Stimulated activated CD4-positive, alpha-beta T cell treated with anti-CD3 and anti-CD28 coated beads, Interleukin-15, amount 100 ng/mL, for 1 hour (primary cell): ENCODE results near the gene CASP9.
"Not testable (repeated sequence)": the region's sequence is repeated elsewhere in the genome, so short reads cannot be mapped to it uniquely, and the experiment has no call there.

Experiments
- DNase-seq, 2 donors: peaks; one replicate each; pipeline ENCODE4 v3.0.0-alpha.2; 2020; ENCODE audit warnings: low read depth in 1 of 2, low spot score in 1 of 2

Gene CASP9

DNA sequence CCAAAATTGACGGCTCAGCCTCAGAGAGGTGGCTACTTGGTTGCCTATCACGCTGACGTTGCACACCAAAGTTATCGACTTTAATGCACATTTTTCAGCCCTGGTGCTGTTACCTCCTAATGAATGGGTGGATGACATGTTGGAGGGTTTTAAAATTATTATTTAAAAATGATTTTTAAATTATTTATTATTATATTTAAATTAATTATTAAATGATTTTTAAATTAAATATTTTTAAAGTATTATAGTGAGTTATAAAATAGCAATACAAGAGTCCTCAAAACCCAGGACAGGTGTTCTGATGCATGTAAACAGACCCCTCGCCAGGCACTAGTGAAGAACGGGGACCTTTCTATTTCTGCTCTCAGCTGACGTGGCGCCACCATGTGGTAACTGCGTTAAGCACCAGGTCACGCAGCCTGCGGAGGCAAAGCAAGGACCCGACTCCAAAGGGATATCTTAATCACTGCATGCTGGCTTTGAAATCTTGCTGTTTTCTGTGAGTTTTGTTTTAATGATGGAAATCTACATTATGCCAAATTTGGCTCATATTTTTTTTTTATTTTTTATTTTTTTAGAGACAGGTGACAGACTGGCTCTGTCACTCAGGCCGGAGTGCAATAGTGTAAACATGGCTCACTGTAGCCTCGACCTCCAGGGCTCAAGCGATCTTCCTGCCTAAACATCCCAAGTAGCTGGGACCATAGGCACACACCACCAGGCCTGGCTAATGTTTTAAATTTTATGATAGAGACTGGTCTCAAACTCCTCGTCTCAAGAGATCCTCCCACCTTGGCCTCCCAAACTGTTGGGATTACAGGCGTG, 22.6 kb downstream of the CASP9 start:
- peak in 1 of 2 donors; percentile 23 for DNase-seq

DNA sequence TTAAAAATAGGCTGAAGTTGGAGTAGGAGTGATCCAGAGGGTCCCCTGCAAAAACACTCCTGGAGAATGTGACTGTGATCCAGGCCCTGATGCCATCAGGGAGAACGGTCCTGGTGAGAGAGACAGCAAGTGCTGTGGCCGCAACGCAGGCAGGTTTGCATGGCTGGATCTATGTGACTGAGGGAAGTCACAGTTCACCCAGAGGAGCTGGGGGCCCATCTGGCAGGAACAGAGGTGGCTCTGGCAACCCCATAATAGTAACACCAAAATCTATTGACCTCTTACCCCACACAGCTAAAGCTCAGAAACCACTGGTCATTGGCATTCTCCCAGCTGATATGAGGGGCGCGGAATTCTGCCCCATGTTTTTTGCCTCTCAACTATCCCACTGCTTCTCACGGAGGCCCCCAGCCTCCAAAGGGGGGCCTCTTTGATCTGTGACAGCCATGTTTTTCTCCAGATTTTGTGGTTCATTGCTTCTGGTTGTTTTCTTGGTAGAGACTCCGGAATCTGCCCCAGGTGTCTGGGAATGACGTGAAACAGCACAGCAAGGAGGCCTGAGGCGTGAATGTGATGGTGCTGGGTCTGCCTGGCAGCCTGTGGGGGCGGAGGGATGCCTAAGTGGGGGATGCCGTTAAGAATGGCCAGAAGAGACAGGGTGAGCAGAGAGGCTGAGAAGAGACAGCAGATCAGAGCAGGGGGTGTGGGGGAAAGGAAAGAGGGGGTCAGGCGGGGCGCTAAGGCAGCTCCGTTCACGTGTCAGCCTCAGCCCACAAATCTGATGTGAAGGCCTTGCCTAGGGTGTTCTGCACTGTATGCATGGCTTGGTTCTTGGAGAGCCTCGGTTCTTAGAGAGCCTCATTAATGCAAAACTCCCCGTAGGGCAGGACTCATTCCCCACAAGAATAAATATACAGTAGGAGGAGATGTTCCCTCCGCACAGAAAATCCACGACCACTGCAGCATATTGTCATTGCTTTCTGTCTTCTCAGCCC, 23.5 kb downstream of the CASP9 start:
- no peak for DNase-seq

DNA sequence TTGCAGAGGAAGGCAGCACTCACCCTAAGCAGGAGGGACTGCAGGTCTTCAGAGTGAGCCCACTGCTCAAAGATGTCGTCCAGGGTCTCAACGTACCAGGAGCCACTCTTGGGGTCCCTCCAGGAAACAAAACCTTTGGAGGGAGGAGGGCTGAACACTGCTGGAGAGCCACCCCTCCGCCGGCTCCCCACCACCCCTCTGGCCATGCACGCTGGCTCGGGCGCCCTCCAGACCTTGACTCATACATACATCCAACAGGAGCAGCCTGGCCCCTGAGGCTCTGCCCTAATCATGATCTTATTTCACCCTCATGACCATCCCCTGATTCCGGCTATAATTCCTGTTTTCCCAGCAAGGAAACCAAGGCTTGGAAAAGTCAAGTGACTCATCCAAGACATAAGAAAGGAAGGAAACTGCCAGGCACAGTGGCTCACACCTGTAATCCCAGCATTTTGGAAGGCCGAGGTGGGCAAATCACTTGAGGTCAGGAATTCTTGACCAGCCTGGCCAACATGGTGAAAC, 30.1 kb downstream of the CASP9 start:
- no peak for DNase-seq

GRCh38 chr1:15492596-15492995, 31.4 kb downstream of the CASP9 start:
- no peak for DNase-seq

DNA sequence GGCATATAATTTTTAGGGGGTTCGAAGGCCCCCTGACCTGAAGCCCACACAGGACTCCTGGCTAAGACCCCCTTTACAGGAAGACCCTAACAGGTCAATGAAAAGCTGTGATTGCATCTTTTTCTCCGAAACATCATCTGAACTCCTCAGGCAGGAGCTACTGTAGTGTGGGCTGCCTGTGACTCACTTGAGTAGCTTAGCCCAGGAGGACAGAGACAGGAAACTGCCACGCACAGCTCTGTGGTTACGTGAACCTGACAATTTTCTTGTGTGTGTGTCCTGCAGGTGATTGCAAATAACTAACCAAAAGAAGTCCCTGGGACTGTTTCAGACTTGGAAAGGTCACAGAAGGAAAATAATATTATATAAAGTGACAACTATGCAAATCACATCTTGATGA, 33.0 kb downstream of the CASP9 start:
- not testable (repeated sequence) for DNase-seq

DNA sequence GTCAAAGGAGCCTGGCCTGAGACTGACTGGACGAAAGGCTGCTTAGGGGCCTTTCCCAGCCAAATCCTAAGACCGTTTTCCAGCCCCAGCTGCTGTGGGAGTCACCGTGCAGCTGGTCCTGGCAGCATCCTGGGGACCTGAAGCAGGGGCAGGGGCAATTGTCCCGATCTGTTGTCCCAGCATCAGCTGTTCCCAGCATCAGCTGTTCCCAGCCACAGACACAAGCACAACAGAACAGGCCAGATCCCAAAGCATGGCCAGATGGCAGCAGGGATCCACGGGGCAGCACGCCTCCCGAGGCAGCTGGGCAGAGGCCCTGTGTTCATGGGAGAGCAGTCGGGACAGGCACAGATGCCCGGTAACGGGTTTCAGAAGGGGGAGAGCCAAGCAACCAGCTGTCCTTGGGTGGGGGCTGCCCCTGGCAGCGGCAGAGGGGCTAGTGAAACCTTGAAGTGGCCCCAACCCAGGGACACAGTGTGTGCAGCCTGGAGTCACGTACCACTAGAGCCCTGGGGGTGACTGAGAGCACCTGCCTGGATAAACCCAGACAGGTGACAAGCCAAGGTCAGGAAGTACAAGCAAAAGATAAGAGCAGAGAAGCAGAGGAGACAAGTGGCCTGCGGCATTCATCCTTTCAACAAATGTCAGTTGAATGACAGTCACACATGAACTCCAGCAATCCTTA, 34.8 kb downstream of the CASP9 start:
- DNase-seq = no peak

- no peak for DNase-seq
These were observed 35.6 kb downstream of the CASP9 start for GRCh38 chr1:15488371-15488770.

GRCh38 chr1:15486844-15487610, 37.0 kb downstream of the CASP9 start:
- not testable (repeated sequence) for DNase-seq

- DNase-seq = no peak
These were observed 38.4 kb downstream of the CASP9 start for GRCh38 chr1:15485636-15486035.

DNA sequence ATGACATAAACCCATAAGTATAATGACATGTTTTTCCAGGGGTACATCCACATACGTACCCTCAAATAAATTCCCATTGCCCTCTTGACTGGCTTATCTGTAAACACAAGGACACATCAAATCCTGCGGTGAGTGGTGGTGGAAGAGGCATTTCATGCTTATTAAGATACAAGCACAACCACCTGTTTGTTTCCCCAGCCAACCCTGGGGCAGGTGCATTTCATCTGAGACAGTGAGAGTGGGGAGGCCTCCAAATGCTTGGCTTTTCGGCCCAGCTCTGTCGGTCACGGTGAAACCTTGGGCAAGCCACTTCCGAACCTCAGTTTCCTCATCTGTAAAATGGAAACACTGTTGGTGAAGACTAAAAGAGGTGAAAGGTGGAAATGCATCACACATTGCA, 39.6 kb downstream of the CASP9 start:
- DNase-seq = not testable (repeated sequence)

GRCh38 chr1:15483971-15484370, 40.0 kb downstream of the CASP9 start:
- no peak for DNase-seq

DNA sequence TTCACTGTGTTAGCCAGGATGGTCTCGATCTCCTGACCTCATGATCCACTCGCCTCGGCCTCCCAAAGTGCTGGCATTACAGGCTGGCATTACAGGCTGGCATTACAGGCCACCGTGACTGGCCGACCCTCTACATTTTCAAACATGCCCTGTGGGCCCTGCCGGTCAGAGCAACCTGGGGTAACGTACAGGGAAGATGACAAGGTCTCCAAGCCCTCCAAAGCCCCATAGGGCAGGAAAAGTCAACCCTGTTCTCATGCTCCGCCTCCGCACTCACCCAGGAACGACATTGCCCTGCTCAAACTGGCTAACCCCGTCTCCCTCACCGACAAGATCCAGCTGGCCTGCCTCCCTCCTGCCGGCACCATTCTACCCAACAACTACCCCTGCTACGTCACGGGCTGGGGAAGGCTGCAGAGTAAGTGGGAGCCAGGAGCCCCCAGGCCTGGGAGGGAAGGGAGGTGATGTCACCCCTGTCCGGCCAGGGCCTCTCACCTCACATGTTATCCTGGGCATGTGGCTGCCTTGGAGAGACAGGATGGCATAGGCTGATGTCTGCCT, 41.0 kb downstream of the CASP9 start:
- not testable (repeated sequence) for DNase-seq

DNA sequence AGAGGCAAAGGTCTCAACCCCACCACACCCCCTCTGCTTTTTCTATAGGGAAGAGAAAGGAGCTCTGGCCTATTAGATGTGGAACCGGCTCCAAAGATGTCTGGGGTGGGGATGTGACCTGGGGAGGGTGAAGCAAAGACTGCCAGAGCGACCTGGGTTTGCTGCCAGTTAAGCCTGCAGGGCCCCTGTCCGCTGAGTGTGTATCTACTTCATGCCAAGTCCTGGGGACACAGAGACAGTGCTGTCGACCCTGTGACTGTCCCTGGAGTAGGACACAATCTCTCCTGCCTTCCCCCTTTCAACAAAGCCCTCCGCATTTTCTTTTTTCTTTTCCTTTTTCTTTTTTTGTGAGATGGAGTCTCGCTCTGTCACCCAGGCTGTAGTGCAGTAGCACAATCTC, 41.6 kb downstream of the CASP9 start:
- DNase-seq = not testable (repeated sequence)

DNA sequence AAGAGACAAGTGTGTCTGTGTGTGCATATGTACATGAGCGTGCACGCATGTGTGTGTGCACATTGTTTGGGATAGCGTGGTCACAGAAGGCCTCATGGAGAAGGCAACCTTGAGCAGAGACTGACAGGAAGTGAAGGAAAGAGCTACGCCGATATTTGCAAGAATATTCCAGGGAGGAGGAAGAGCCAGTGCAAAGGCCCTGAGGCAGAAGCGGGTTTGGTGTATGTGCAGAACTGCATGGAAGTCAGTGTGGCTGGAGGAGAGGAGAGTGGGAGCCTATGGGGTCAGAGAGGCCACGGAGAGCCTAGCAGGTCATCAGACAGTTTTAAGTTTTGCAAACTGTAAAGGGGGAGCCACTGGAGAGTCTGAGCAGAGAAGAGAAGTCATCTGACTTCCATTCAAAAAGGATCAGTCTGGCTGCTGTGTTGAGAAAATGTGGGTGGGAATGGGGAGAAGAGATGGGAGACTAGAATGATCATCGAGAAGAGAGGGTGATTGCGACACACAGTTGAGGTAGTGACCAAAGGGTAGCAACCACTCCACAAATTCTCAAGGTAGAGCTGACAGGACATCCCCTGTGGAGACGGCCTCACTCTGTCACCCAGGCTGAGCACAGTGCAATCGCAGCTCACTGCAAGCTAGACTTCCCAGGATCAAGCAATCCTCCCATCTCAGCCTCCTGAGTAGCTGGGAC, 44.2 kb downstream of the CASP9 start:
- DNase-seq = no peak

- no peak for DNase-seq
These were observed 46.3 kb downstream of the CASP9 start for GRCh38 chr1:15477646-15478212.

GRCh38 chr1:15476927-15477326, 47.1 kb downstream of the CASP9 start:
- DNase-seq = no peak

DNA sequence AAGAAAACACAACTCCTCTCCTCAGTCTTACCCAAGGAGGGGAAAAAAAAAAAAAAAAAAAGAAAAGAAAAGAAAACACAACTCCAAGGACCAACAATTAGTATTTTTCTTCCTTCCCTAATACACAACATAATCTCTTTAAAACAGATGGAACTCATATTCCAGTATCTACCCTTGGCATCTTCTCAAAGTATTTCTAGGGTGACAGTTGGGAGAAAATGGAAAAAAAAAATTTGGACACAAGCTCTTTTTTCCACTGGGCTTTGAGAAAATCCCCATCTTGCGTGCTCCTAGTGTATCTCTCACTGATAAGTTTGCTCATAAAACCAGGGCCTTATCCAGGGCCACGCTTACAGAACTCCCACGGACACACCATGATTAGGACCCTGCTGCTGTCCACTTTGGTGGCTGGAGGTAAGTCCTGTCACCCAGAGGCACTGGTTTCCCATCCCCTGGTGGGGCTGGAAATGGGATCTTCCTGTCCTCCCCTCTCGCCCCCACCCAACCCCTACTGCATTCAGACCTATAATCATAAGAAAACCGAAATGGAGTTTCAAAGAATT, 48.2 kb downstream of the CASP9 start, which contains the start of gene CELA2B:
Gene CELA2B (plus strand): TSS at position 353 of the 563 bp plus-strand sequence. CDS start 22 bp downstream, at position 375.
- DNase-seq = no peak

- DNase-seq = no peak
These were observed 51.4 kb downstream of the CASP9 start for GRCh38 chr1:15472587-15472986.

DNA sequence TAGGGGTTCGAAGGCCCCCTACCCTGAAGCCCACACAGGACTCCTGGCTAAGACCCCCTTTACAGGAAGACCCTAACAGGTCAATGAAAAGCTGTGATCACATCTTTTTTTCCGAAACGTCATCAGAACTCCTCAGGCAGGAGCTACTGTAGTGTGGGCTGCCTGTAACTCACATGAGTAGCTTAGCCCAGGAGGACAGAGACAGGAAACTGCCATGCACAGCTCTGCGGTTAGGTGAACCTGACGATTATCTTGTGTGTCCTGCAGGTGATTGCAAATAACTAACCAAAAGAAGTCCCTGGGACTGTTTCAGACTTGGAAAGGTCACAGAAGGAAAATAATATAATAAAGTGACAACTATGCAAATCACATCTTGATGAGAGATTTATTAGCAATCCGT, 52.3 kb downstream of the CASP9 start:
- not testable (repeated sequence) for DNase-seq
